Measurements from ENCODE around the gene FMNL3. TPM values are rescaled to one million over a fixed set of nuclear protein-coding genes. Genes with fewer than 3 reads are reported as not detected.
"Not testable (repeated sequence)": the region's sequence is repeated elsewhere in the genome, so short reads cannot be mapped to it uniquely, and the experiment has no call there.

Gene FMNL3
- total RNA-seq = 10 to 100 TPM; 37.4 to 38.2 TPM

- peaks cover 4% of the 10 kb centered on the region for H3K36me3 Mint-ChIP-seq (ENCODE audit: low read depth)
- peak; percentile 98 for DNase-seq
- ChIA-PET CTCF (interaction anchor here (0.6 to 6.5 kb wide), 24 partner anchors 8 to 377 kb away, joined by 3 to 57 read pairs (median 6); partner anchors contain the start of gene TMBIM6), POLR2A (interaction anchor here (0.6 to 1.1 kb wide), 2 partner anchors 26 to 35 kb away, joined by 3 read pairs; no protein-coding TSS in a partner anchor)
- peak within 1 kb of the TSS; percentile 90 for H3K4me3 Mint-ChIP-seq
- no peaks in the 10 kb centered on the region for H3K9me3 Mint-ChIP-seq
- H3K27me3 Mint-ChIP-seq = peaks cover 26% of the 10 kb centered on the region
- peak within 1 kb of the TSS; percentile 88 for H3K27ac Mint-ChIP-seq
- peaks cover 44% of the 10 kb centered on the region for H3K4me1 Mint-ChIP-seq
These were observed at the start of gene FMNL3 for GRCh38 chr12:49707128-49707811. TSS of gene FMNL3 (minus strand) at chr12:49707405. CDS start at chr12:49707180, 225 bp downstream.

- H3K4me1 Mint-ChIP-seq = peaks cover 73% of the 10 kb centered on the region
- peak overlapping the region; percentile 11 for H3K4me3 Mint-ChIP-seq
- no peak for DNase-seq
- no peaks in the 10 kb centered on the region for H3K27me3 Mint-ChIP-seq
- peaks cover 47% of the 10 kb centered on the region for H3K36me3 Mint-ChIP-seq (ENCODE audit: low read depth)
- H3K9me3 Mint-ChIP-seq = no peaks in the 10 kb centered on the region
- ChIA-PET POLR2A (no interaction called here), CTCF (interaction anchor here (1.0 kb wide), 1 partner anchor 9 kb away, joined by 4 read pairs; the partner anchor contains the start of gene TMBIM6)
- peak overlapping the region; percentile 81 for H3K27ac Mint-ChIP-seq
These were observed 43.8 kb upstream of the FMNL3 start for GRCh38 chr12:49750996-49751393.

- Mint-ChIP-seq H3K36me3 (ENCODE audit: low read depth) (peaks cover 45% of the 10 kb centered on the region), H3K27ac (peak overlapping the region; percentile 81), H3K4me3 (peak overlapping the region; percentile 37), H3K4me1 (peaks cover 73% of the 10 kb centered on the region), H3K27me3 (no peaks in the 10 kb centered on the region), H3K9me3 (no peaks in the 10 kb centered on the region)
- DNase-seq = peak; percentile 44
- ChIA-PET CTCF (interaction anchor here (1.2 to 1.6 kb wide), 2 partner anchors 9 to 12 kb away, joined by 6 read pairs; partner anchors contain the start of gene TMBIM6), POLR2A (no interaction called here)
These were observed 43.1 kb upstream of the FMNL3 start for GRCh38 chr12:49750027-49750995.

GRCh38 chr12:49748800-49749199 is 41.6 kb upstream of the FMNL3 start:
- Mint-ChIP-seq H3K27ac (no peak overlapping the region), H3K27me3 (no peaks in the 10 kb centered on the region), H3K36me3 (ENCODE audit: low read depth) (peaks cover 43% of the 10 kb centered on the region), H3K9me3 (no peaks in the 10 kb centered on the region), H3K4me1 (peaks cover 81% of the 10 kb centered on the region), H3K4me3 (no peak overlapping the region)
- no peak for DNase-seq
- CTCF ChIA-PET = interaction anchor here (0.9 to 1.6 kb wide), 8 partner anchors 11 to 382 kb away, joined by 3 to 8 read pairs (median 4); partner anchors contain the start of gene SPATS2
- POLR2A ChIA-PET = no interaction called here

GRCh38 chr12:49748306-49748705 is 41.1 kb upstream of the FMNL3 start:
- peaks cover 43% of the 10 kb centered on the region for H3K36me3 Mint-ChIP-seq (ENCODE audit: low read depth)
- ChIA-PET POLR2A (no interaction called here), CTCF (interaction anchor here (0.5 to 1.6 kb wide), 8 partner anchors 13 to 382 kb away, joined by 3 to 8 read pairs (median 4); partner anchors contain the start of gene SPATS2)
- no peak for DNase-seq
- peaks cover 81% of the 10 kb centered on the region for H3K4me1 Mint-ChIP-seq
- peak overlapping the region; percentile 41 for H3K27ac Mint-ChIP-seq
- H3K4me3 Mint-ChIP-seq = no peak overlapping the region
- H3K9me3 Mint-ChIP-seq = no peaks in the 10 kb centered on the region
- no peaks in the 10 kb centered on the region for H3K27me3 Mint-ChIP-seq

GRCh38 chr12:49744363-49744885 is 37.2 kb upstream of the FMNL3 start:
- H3K4me1 Mint-ChIP-seq = peaks cover 60% of the 10 kb centered on the region
- H3K36me3 Mint-ChIP-seq (ENCODE audit: low read depth) = peaks cover 34% of the 10 kb centered on the region
- H3K27ac Mint-ChIP-seq = no peak overlapping the region
- no peak for DNase-seq
- POLR2A ChIA-PET = interaction anchor here (0.6 kb wide), 1 partner anchor 80 kb away, joined by 3 read pairs; no protein-coding TSS in a partner anchor
- H3K4me3 Mint-ChIP-seq = no peak overlapping the region
- H3K9me3 Mint-ChIP-seq = no peaks in the 10 kb centered on the region
- H3K27me3 Mint-ChIP-seq = no peaks in the 10 kb centered on the region
- CTCF ChIA-PET = interaction anchor here (1.1 to 1.8 kb wide), 5 partner anchors 8 to 122 kb away, joined by 3 to 6 read pairs (median 4); partner anchors contain the start of gene PRPF40B

GRCh38 chr12:49741882-49742620 is 34.8 kb upstream of the FMNL3 start:
- H3K27ac Mint-ChIP-seq = peak overlapping the region; percentile 96
- H3K4me1 Mint-ChIP-seq = peaks cover 44% of the 10 kb centered on the region
- H3K4me3 Mint-ChIP-seq = peak overlapping the region; percentile 82
- ChIA-PET POLR2A (interaction anchor here (0.6 to 1.3 kb wide), 5 partner anchors 21 to 611 kb away, joined by 3 to 8 read pairs (median 4); partner anchors contain the start of genes PRPF40B and TUBA1B), CTCF (interaction anchor here (0.5 to 2.2 kb wide), 61 partner anchors 8 to 658 kb away, joined by 3 to 26 read pairs (median 4); partner anchors contain the start of genes BCDIN3D, FMNL3, NCKAP5L and PRPF40B)
- H3K36me3 Mint-ChIP-seq (ENCODE audit: low read depth) = peaks cover 32% of the 10 kb centered on the region
- H3K9me3 Mint-ChIP-seq = no peaks in the 10 kb centered on the region
- DNase-seq = peak; percentile 90
- H3K27me3 Mint-ChIP-seq = no peaks in the 10 kb centered on the region

GRCh38 chr12:49740930-49741881 is 34.0 kb upstream of the FMNL3 start, which contains the start of gene TMBIM6:
TSS of gene TMBIM6 (plus strand) at chr12:49741557. CDS start at chr12:49752494, 10,937 bp downstream.
- H3K27me3 Mint-ChIP-seq = no peaks in the 10 kb centered on the region
- H3K36me3 Mint-ChIP-seq (ENCODE audit: low read depth) = peaks cover 28% of the 10 kb centered on the region
- ChIA-PET CTCF (interaction anchor here (0.5 to 2.2 kb wide), 66 partner anchors 9 to 659 kb away, joined by 3 to 26 read pairs (median 4); partner anchors contain the start of genes BCDIN3D, FMNL3, NCKAP5L and PRPF40B), POLR2A (interaction anchor here (0.6 to 1.3 kb wide), 6 partner anchors 21 to 610 kb away, joined by 3 to 8 read pairs (median 4); partner anchors contain the start of genes PRPF40B and TUBA1B)
- peaks cover 36% of the 10 kb centered on the region for H3K4me1 Mint-ChIP-seq
- H3K27ac Mint-ChIP-seq = peak within 1 kb of the TSS; percentile 96
- H3K4me3 Mint-ChIP-seq = peak within 1 kb of the TSS; percentile 82
- H3K9me3 Mint-ChIP-seq = no peaks in the 10 kb centered on the region
- DNase-seq = peak; percentile 100

GRCh38 chr12:49740277-49740676 is 33.1 kb upstream of the FMNL3 start:
- not testable (repeated sequence) for H3K4me3 Mint-ChIP-seq
- peaks cover 33% of the 10 kb centered on the region for H3K4me1 Mint-ChIP-seq

GRCh38 chr12:49738721-49739120 is 31.5 kb upstream of the FMNL3 start:
- CTCF ChIA-PET = interaction anchor here (1.0 to 2.1 kb wide), 3 partner anchors 24 to 100 kb away, joined by 3 to 5 read pairs (median 3); no protein-coding TSS in a partner anchor
- H3K4me1 Mint-ChIP-seq = peaks cover 23% of the 10 kb centered on the region
- DNase-seq, H3K27me3 Mint-ChIP-seq, H3K9me3 Mint-ChIP-seq, H3K27ac Mint-ChIP-seq, H3K4me3 Mint-ChIP-seq, POLR2A ChIA-PET: not testable (repeated sequence)
- H3K36me3 Mint-ChIP-seq (ENCODE audit: low read depth) = peaks cover 17% of the 10 kb centered on the region

More at GRCh38 chr12:49740277-49740676, 33.1 kb upstream of the FMNL3 start:
- DNase-seq, H3K27me3 Mint-ChIP-seq, H3K9me3 Mint-ChIP-seq, POLR2A ChIA-PET, H3K27ac Mint-ChIP-seq: not testable (repeated sequence)
- peaks cover 27% of the 10 kb centered on the region for H3K36me3 Mint-ChIP-seq (ENCODE audit: low read depth)
- CTCF ChIA-PET = interaction anchor here (0.6 to 2.2 kb wide), 19 partner anchors 17 to 316 kb away, joined by 3 to 26 read pairs (median 8); partner anchors contain the start of gene FMNL3

Data from activated CD4-positive, alpha-beta T cell treated with anti-CD3 and anti-CD28 coated beads, Interleukin-2, amount 10 ng/mL, durations not matched to agents 7 days and 5 days (primary cell).